ENCODE data around the gene ZNF775. TPM values are rescaled to one million over a fixed set of nuclear protein-coding genes. Genes with fewer than 3 reads are reported as not detected.

Gene ZNF775
- total and polyA plus RNA-seq, 2 of the 13 experiments (the other 11 are each of a cell fraction or from before 2014, with no cell fraction given) = 3.1 to 3.2 TPM

- Histone ChIP-seq H2AFZ (ENCODE audit: low read length) (no peak overlapping the region), H3K4me2 (ENCODE audit: low read depth, low read length) (no peak overlapping the region), H3K27me3 (ENCODE audit: control insufficient read depth in 1 of 2, insufficient read depth in 2 of 2, low read length in 2 of 2) (no peaks in the 10 kb centered on the region), H3K79me2 (ENCODE audit: insufficient read depth, low read length) (no peaks in the 10 kb centered on the region), H3K9ac (ENCODE audit: insufficient read depth, low read depth, low read length) (no peak overlapping the region), H3K36me3 (replicated peaks in 1 of 2; ENCODE audit: control insufficient read depth in 1 of 2, insufficient read depth in 2 of 2, low read length in 2 of 2) (peaks cover 2 to 15% of the 10 kb centered on the region in 2 experiments; a peak in 2 of 5 replicates), H4K20me1 (ENCODE audit: insufficient read depth, low read length) (no peaks in the 10 kb centered on the region), H3K9me3 (ENCODE audit: low read length) (no peaks in the 10 kb centered on the region), H3K4me1 (ENCODE audit: insufficient read depth, low read length) (peaks cover 50% of the 10 kb centered on the region), H3K4me3 (replicated peaks in 1 of 3; ENCODE audit: insufficient read depth in 1 of 3, low read depth in 2 of 3, low read length in 3 of 3) (no peak overlapping the region), H3K27ac (ENCODE audit: extremely low read length, insufficient read depth, low read length) (no peak overlapping the region)
- ChIA-PET POLR2A (interaction anchor here (0.7 to 8.8 kb wide), 2 partner anchors 13 to 31 kb away, joined by 3 to 181 read pairs; partner anchors contain the start of gene REPIN1), CTCF (ENCODE audit: low intra/inter-chr PET ratio, low total read pairs) (no interaction called here)
- DNase-seq (ENCODE audit: low spot score) (no peak), FAIRE-seq (no peak), ATAC-seq (no peak)
- intact Hi-C loops (cut with micrococcal nuclease; ENCODE audit: unreplicated experiment) = no loop called here
- BruUV-seq (replicated peaks) = no TSS peak
- WGBS (ENCODE audit: low lambda C conversion rate) = 92% methylated on average over 9 of the region's 15 CpGs
- in situ Hi-C loops (cut with HindIII; ENCODE audit: extremely low pct_ligation_motif_present, low pct_unique_long_range_greater_than_20kb) = loop anchor here (5.0 kb wide), 1 partner anchor 57 kb away; the partner anchor contains the start of gene RARRES2
- no peak for TF ChIP-seq NCOA2 (CRISPR knock-in tag; IDR thresholded peaks at IDR 0.05)
- no peak for TF ChIP-seq ZNF773 (CRISPR knock-in tag; IDR thresholded peaks at IDR 0.05; ENCODE audit: borderline replicate concordance)
- TF ChIP-seq RBM39 (IDR thresholded peaks at IDR 0.05; ENCODE audit: low read depth, low read length, poor library complexity, severe bottlenecking) = no peak
- no peak for TF ChIP-seq HES4 (CRISPR knock-in tag; IDR thresholded peaks at IDR 0.05; ENCODE audit: borderline replicate concordance)
- no peak for TF ChIP-seq ZNF607 (CRISPR knock-in tag; IDR thresholded peaks at IDR 0.05; ENCODE audit: borderline replicate concordance)
- no peak for TF ChIP-seq ZNF576 (CRISPR knock-in tag; IDR thresholded peaks at IDR 0.05)
- no peak for TF ChIP-seq NFATC3 (CRISPR knock-in tag; IDR thresholded peaks at IDR 0.05)
- TF ChIP-seq ZNF510 (CRISPR knock-in tag; IDR thresholded peaks at IDR 0.05; ENCODE audit: low read depth) = no peak
- no peak for TF ChIP-seq ZNF331 (CRISPR knock-in tag; IDR thresholded peaks at IDR 0.05)
- TF ChIP-seq CEBPZ (IDR thresholded peaks at IDR 0.05; ENCODE audit: low read length) = no peak
- TF ChIP-seq GMEB2 (CRISPR knock-in tag; IDR thresholded peaks at IDR 0.05; ENCODE audit: low read depth) = no peak
- TF ChIP-seq ZKSCAN8 (CRISPR knock-in tag; IDR thresholded peaks at IDR 0.05; ENCODE audit: borderline replicate concordance) = no peak
- TF ChIP-seq DDIT3 (CRISPR knock-in tag; IDR thresholded peaks at IDR 0.05) = no peak
- no peak for TF ChIP-seq KLF12 (CRISPR knock-in tag; IDR thresholded peaks at IDR 0.05; ENCODE audit: borderline replicate concordance)
- no peak for TF ChIP-seq ZC3H13 (CRISPR knock-in tag; IDR thresholded peaks at IDR 0.05)
- TF ChIP-seq ZNF570 (CRISPR knock-in tag; IDR thresholded peaks at IDR 0.05; ENCODE audit: borderline replicate concordance) = no peak
- no peak for TF ChIP-seq TBX2 (CRISPR knock-in tag; IDR thresholded peaks at IDR 0.05; ENCODE audit: borderline replicate concordance)
- no peak for TF ChIP-seq GPBP1L1 (CRISPR knock-in tag; IDR thresholded peaks at IDR 0.05)
Observed at GRCh38 chr7:150399421-150400007, 20.4 kb downstream of the ZNF775 start.
